Measurements from ENCODE around the gene ZBTB37. TPM values are rescaled to one million over a fixed set of nuclear protein-coding genes. Genes with fewer than 3 reads are reported as not detected.

ZBTB37 gene
- total and polyA plus RNA-seq, 9 of the 15 experiments (the other 6 are each of a cell fraction or from before 2014, with no cell fraction given): 1.3 to 13.9 (median 5.4) TPM

- no peak for TF ChIP-seq SP2 (IDR thresholded peaks at IDR 0.05; ENCODE audit: extremely low read depth, low read depth, low read length, poor library complexity, severe bottlenecking)
- TF ChIP-seq, protein P1, sequence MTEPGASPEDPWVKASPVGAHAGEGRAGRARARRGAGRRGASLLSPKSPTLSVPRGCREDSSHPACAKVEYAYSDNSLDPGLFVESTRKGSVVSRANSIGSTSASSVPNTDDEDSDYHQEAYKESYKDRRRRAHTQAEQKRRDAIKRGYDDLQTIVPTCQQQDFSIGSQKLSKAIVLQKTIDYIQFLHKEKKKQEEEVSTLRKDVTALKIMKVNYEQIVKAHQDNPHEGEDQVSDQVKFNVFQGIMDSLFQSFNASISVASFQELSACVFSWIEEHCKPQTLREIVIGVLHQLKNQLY (CRISPR knock-in tag; conservative IDR thresholded peaks at IDR 0.05): no peak
- TF ChIP-seq, protein P2, sequence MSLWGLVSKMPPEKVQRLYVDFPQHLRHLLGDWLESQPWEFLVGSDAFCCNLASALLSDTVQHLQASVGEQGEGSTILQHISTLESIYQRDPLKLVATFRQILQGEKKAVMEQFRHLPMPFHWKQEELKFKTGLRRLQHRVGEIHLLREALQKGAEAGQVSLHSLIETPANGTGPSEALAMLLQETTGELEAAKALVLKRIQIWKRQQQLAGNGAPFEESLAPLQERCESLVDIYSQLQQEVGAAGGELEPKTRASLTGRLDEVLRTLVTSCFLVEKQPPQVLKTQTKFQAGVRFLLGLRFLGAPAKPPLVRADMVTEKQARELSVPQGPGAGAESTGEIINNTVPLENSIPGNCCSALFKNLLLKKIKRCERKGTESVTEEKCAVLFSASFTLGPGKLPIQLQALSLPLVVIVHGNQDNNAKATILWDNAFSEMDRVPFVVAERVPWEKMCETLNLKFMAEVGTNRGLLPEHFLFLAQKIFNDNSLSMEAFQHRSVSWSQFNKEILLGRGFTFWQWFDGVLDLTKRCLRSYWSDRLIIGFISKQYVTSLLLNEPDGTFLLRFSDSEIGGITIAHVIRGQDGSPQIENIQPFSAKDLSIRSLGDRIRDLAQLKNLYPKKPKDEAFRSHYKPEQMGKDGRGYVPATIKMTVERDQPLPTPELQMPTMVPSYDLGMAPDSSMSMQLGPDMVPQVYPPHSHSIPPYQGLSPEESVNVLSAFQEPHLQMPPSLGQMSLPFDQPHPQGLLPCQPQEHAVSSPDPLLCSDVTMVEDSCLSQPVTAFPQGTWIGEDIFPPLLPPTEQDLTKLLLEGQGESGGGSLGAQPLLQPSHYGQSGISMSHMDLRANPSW (CRISPR knock-in tag; IDR thresholded peaks at IDR 0.05): no peak
- no peak for TF ChIP-seq NCOA6 (IDR thresholded peaks at IDR 0.05)
- no peak for TF ChIP-seq MCM5 (IDR thresholded peaks at IDR 0.05; ENCODE audit: low read depth)
- TF ChIP-seq ZNF780A (CRISPR knock-in tag; IDR thresholded peaks at IDR 0.05): no peak
- TF ChIP-seq ZNF354B (CRISPR knock-in tag; IDR thresholded peaks at IDR 0.05): no peak
- peak in 1 of 2 experiments; percentile 82; a peak in 2 of 4 replicates for TF ChIP-seq RCOR1 (IDR thresholded peaks at IDR 0.05; ENCODE audit: borderline replicate concordance in 1 of 2, low read depth in 2 of 2, low read length in 2 of 2)
- TF ChIP-seq HDAC8 (tag; IDR thresholded peaks at IDR 0.05): no peak
- peak; percentile 97 for TF ChIP-seq ZEB2 (IDR thresholded peaks at IDR 0.05)
- TF ChIP-seq JUND (IDR thresholded peaks at IDR 0.05; ENCODE audit: borderline replicate concordance, low read depth, low read length): 0 out of 2 replicates have a peak, but pooled peaks have one; percentile 8
- no peak; the same call in 2 of the 3 replicates for TF ChIP-seq JUND (tag; IDR thresholded peaks at IDR 0.05; ENCODE audit: borderline replicate concordance, low read depth, low read length)
- TF ChIP-seq ZNF707 (CRISPR knock-in tag; conservative IDR thresholded peaks at IDR 0.05): no peak
- no peak for TF ChIP-seq ZNF445 (CRISPR knock-in tag; IDR thresholded peaks at IDR 0.05; ENCODE audit: low read depth)
- no peak for TF ChIP-seq USF2 (CRISPR knock-in tag; IDR thresholded peaks at IDR 0.05)
- no peak for TF ChIP-seq ZNF551 (CRISPR knock-in tag; IDR thresholded peaks at IDR 0.05)
- no peak for TF ChIP-seq ZNF589 (CRISPR knock-in tag; IDR thresholded peaks at IDR 0.05; ENCODE audit: low read depth)
- TF ChIP-seq RFX7 (CRISPR knock-in tag; IDR thresholded peaks at IDR 0.05): no peak
- TF ChIP-seq, protein P3, sequence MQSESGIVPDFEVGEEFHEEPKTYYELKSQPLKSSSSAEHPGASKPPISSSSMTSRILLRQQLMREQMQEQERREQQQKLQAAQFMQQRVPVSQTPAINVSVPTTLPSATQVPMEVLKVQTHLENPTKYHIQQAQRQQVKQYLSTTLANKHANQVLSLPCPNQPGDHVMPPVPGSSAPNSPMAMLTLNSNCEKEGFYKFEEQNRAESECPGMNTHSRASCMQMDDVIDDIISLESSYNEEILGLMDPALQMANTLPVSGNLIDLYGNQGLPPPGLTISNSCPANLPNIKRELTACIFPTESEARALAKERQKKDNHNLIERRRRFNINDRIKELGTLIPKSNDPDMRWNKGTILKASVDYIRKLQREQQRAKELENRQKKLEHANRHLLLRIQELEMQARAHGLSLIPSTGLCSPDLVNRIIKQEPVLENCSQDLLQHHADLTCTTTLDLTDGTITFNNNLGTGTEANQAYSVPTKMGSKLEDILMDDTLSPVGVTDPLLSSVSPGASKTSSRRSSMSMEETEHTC (IDR thresholded peaks at IDR 0.05): no peak
- TF ChIP-seq ZBTB7A (IDR thresholded peaks at IDR 0.05; ENCODE audit: borderline replicate concordance, control insufficient read depth, low read depth, low read length): peak; percentile 99
- peak; percentile 92 for TF ChIP-seq EGR1 (conservative IDR thresholded peaks at IDR 0.05)
- TF ChIP-seq IFI16 (CRISPR knock-in tag; IDR thresholded peaks at IDR 0.05): no peak
- TF ChIP-seq ZNF764 (CRISPR knock-in tag; IDR thresholded peaks at IDR 0.05; ENCODE audit: low read depth): no peak
Observed at GRCh38 chr1:173868266-173869020, at the start of gene ZBTB37 (continued).

Measured in K562 (cell line).